ENCODE measurements around the gene TCF4.

- TF ChIP-seq CTCF (IDR thresholded peaks at IDR 0.05; ENCODE audit: insufficient read depth, low read length) (no peak), POLR2AphosphoS5 (IDR thresholded peaks at IDR 0.05; ENCODE audit: low read depth) (no peak)
Observed at GRCh38 chr18:55603775-55604174, 15.8 kb upstream of the TCF4 start.

All from HL-60 (cell line).